HepG2 (cell line): ENCODE measurements around the gene CHRNB1. TPM values are rescaled to one million over a fixed set of nuclear protein-coding genes. Genes with fewer than 3 reads are reported as not detected.

Experiments
- ARHGAP35 ChIP-seq: sonication (generic); formaldehyde crosslinking; IDR thresholded peaks from 2 replicates; pipeline ENCODE4 v1.9.0; 2022; ENCODE audit warnings: mild to moderate bottlenecking, inconsistent platforms, moderate library complexity, missing genetic modification reagents, borderline replicate concordance
- ATAD3A ChIP-seq: sonication (generic); formaldehyde crosslinking; IDR thresholded peaks from 2 replicates; pipeline ENCODE4 v1.4.0; 2020; ENCODE audit warnings: missing genetic modification reagents
- CSRNP2 ChIP-seq: sonication (generic); formaldehyde crosslinking; conservative IDR thresholded peaks from 2 replicates; pipeline ENCODE4 v1.8.0; 2022; ENCODE audit warnings: low read depth, missing genetic modification reagents
- FLYWCH1 ChIP-seq: sonication (generic); formaldehyde crosslinking; IDR thresholded peaks from 2 replicates; pipeline ENCODE4 v1.8.1; 2023; ENCODE audit warnings: mild to moderate bottlenecking, missing genetic modification reagents
- FOXK2 ChIP-seq: fragments of 450-650 bp; IDR thresholded peaks from 2 replicates; pipeline ENCODE4 v1.6.1; 2016
- FUBP1 ChIP-seq: sonication (generic); formaldehyde crosslinking; IDR thresholded peaks from 2 replicates; pipeline ENCODE4 v1.5.1; 2020; ENCODE audit warnings: missing genetic modification reagents, mild to moderate bottlenecking, borderline replicate concordance
- HHEX ChIP-seq: IDR thresholded peaks from 2 replicates; pipeline ENCODE4 v1.6.1; 2016; ENCODE audit warnings: control low read depth
- MIER3 ChIP-seq: IDR thresholded peaks from 2 replicates; pipeline ENCODE4 v1.6.1; 2016; ENCODE audit warnings: missing compliant biosample characterization, borderline replicate concordance
- NFKB2 ChIP-seq: sonication (generic); formaldehyde crosslinking; IDR thresholded peaks from 2 replicates; pipeline ENCODE4 v1.4.0; 2020; ENCODE audit warnings: missing genetic modification reagents, borderline replicate concordance
- PAF1 ChIP-seq: IDR thresholded peaks from 2 replicates; pipeline ENCODE4 v1.6.1; 2016; ENCODE audit warnings: missing genetic modification reagents, missing compliant biosample characterization
- PBX3 ChIP-seq: sonication (generic); formaldehyde crosslinking; IDR thresholded peaks from 2 replicates; pipeline ENCODE4 v1.8.1; 2023; ENCODE audit warnings: missing genetic modification reagents, inconsistent platforms, borderline replicate concordance
- SMARCC2 ChIP-seq: fragments of 450-650 bp; IDR thresholded peaks from 2 replicates; pipeline ENCODE4 v1.6.1; 2017; ENCODE audit warnings: antibody characterized with exemption, mild to moderate bottlenecking
- ZBTB3 ChIP-seq: sonication (generic); formaldehyde crosslinking; IDR thresholded peaks from 2 replicates; pipeline ENCODE4 v1.4.0; 2020; ENCODE audit warnings: low read depth, mild to moderate bottlenecking, moderate library complexity, missing genetic modification reagents, borderline replicate concordance
- ZMYM4 ChIP-seq: sonication (generic); formaldehyde crosslinking; IDR thresholded peaks from 2 replicates; pipeline ENCODE4 v1.8.1; 2023; ENCODE audit warnings: mild to moderate bottlenecking, missing genetic modification reagents
- ZNF136 ChIP-seq: sonication (generic); formaldehyde crosslinking; IDR thresholded peaks from 2 replicates; pipeline ENCODE4 v1.8.1; 2022; ENCODE audit warnings: low read depth, mild to moderate bottlenecking, moderate library complexity, missing genetic modification reagents
- ZNF281 ChIP-seq: sonication (generic); formaldehyde crosslinking; IDR thresholded peaks from 2 replicates; pipeline ENCODE4 v1.4.0; 2020; ENCODE audit warnings: missing genetic modification reagents, borderline replicate concordance
- ZNF530 ChIP-seq: sonication (generic); formaldehyde crosslinking; IDR thresholded peaks from 2 replicates; pipeline ENCODE4 v1.5.0; 2020; ENCODE audit warnings: low read depth, mild to moderate bottlenecking, missing genetic modification reagents
- ZNF543 ChIP-seq: sonication (generic); formaldehyde crosslinking; IDR thresholded peaks from 2 replicates; pipeline ENCODE4 v1.4.0; 2020; ENCODE audit warnings: mild to moderate bottlenecking, missing genetic modification reagents
- ZNF777 ChIP-seq: sonication (generic); formaldehyde crosslinking; IDR thresholded peaks from 2 replicates; pipeline ENCODE4 v1.4.0; 2020; ENCODE audit warnings: missing genetic modification reagents
- ZSCAN29 ChIP-seq: sonication (generic); formaldehyde crosslinking; conservative IDR thresholded peaks from 2 replicates; pipeline ENCODE4 v1.4.0; 2020; ENCODE audit warnings: mild to moderate bottlenecking, missing genetic modification reagents
- polyA plus RNA-seq, 8 experiments: library from polyadenylated mRNA; depleted of rRNA in 3 of 8; stranded (reverse) in 7 of 8; unstranded in 1 of 8; fragments of >200 nt; fragmentation: Illumina TruSeq in 4 of 8; extraction: Trizol in 4 of 8; gene quantifications; 2 replicates each; pipeline versions ENCODE4 v1.2.1 to v1.2.3, GENCODE V29; 2011 to 2016; ENCODE audit warnings: low read depth in 4 of 8, missing spikeins in 1 of 8, mixed read lengths in 1 of 8; ENCODE audit not compliant: insufficient read depth in 1 of 8
- total RNA-seq, 5 experiments: library from RNA; depleted of rRNA; stranded (reverse); fragments of >200 nt; fragmentation: Illumina TruSeq; extraction: Trizol; gene quantifications; 2 replicates each; pipeline ENCODE4 v1.2.3, GENCODE V29; 2016; ENCODE audit warnings: low read depth in 1 of 5
- TF ChIP-seq, protein P1 (sequence below): IDR thresholded peaks from 2 replicates; pipeline ENCODE4 v1.6.1; 2016; ENCODE audit warnings: missing genetic modification reagents, missing compliant biosample characterization

The CHRNB1 gene
- total and polyA plus RNA-seq, 2 of the 13 experiments (the other 11 are each of a cell fraction or from before 2014, with no cell fraction given): 5.4 to 33.7 TPM

GRCh38 chr17:7484067-7484918 lies 39.4 kb downstream of the CHRNB1 start, which contains the start of gene POLR2A (continued):
- TF ChIP-seq ZNF281 (CRISPR knock-in tag): peak; percentile 89
- TF ChIP-seq NFKB2: peak; percentile 81
- TF ChIP-seq, protein P1, sequence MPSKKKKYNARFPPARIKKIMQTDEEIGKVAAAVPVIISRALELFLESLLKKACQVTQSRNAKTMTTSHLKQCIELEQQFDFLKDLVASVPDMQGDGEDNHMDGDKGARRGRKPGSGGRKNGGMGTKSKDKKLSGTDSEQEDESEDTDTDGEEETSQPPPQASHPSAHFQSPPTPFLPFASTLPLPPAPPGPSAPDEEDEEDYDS (CRISPR knock-in tag): peak; percentile 99
- TF ChIP-seq PBX3 (CRISPR knock-in tag): no peak; the same call in 1 of the 2 replicates
- no peak; the same call in 1 of the 2 replicates for TF ChIP-seq ZNF136 (CRISPR knock-in tag)
- TF ChIP-seq PAF1 (CRISPR knock-in tag): no peak
- TF ChIP-seq ZBTB3 (CRISPR knock-in tag): no peak
- TF ChIP-seq ZNF543 (CRISPR knock-in tag): peak; percentile 89
- TF ChIP-seq ZNF777: peak; percentile 71
- no peak for TF ChIP-seq SMARCC2
- TF ChIP-seq MIER3 (CRISPR knock-in tag): peak; percentile 69; the same call in 1 of the 2 replicates
- peak; percentile 91 for TF ChIP-seq FOXK2
- no peak for TF ChIP-seq HHEX (CRISPR knock-in tag)
- TF ChIP-seq ATAD3A (CRISPR knock-in tag): no peak
- peak; percentile 54; the same call in 1 of the 2 replicates for TF ChIP-seq ZMYM4
- no peak for TF ChIP-seq CSRNP2 (CRISPR knock-in tag)
- peak; percentile 83 for TF ChIP-seq ZSCAN29 (CRISPR knock-in tag)
- peak; percentile 44; the same call in 1 of the 2 replicates for TF ChIP-seq ARHGAP35
- TF ChIP-seq FLYWCH1 (CRISPR knock-in tag): no peak; the same call in 1 of the 2 replicates
- TF ChIP-seq ZNF530 (CRISPR knock-in tag): no peak
- no peak for TF ChIP-seq FUBP1
